Islet precursor cell (in vitro differentiated cells): ENCODE data around the gene VPS9D1.

Source experiments
- DNase-seq: peaks from one replicate; pipeline ENCODE4 v3.0.0-alpha.2; 2018

VPS9D1 gene

DNA sequence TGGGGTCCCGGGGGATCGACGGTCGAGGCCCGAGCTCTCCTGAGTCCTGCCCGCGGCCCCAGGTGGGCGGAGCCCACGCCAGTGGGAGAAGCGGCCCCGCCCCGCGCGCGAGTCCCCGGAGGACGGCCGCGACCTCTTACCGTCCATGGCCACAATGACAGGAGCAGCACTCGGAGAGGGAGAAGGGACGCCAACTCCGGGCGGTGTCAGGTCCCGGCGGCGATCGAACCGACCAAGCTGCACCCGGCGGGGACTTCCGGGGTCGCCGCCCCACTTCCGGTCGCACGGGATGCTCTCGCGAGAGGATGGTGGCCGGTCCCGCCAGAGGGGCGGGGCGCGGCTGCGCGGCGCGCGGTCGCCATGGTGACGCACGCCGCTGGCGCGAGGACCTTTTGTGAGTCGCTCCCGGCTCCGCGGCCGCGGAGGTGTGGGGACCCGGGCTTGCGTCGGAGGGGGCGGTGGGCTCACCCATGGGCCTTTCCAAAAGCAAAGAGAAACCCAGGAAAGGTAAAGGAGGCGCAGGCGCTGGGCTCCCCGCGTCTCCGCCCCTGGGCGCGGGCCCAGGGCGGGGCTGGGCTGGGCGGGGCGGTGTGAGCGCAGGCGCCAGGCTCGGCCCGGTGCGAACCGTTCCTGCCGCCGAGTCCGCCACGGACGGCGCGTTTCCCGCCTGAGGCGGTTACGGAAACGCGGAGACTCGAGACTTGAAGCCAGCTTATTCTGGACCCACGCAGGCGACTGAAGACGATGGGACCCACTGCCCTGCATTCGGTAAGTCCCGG is 63.1 kb downstream of the VPS9D1 start, which contains the start of the genes CHMP1A and SPATA33:
TSS of gene CHMP1A (minus strand) at position 267 of the 779 bp plus-strand sequence. CDS start at position 147, 120 bp downstream.
TSS of gene SPATA33 (plus strand) at position 395 of the 779 bp plus-strand sequence. CDS start at position 471, 76 bp downstream.
- DNase-seq, result peak; percentile 92
